ENCODE data around the gene CEMIP2.

The CEMIP2 gene

DNA sequence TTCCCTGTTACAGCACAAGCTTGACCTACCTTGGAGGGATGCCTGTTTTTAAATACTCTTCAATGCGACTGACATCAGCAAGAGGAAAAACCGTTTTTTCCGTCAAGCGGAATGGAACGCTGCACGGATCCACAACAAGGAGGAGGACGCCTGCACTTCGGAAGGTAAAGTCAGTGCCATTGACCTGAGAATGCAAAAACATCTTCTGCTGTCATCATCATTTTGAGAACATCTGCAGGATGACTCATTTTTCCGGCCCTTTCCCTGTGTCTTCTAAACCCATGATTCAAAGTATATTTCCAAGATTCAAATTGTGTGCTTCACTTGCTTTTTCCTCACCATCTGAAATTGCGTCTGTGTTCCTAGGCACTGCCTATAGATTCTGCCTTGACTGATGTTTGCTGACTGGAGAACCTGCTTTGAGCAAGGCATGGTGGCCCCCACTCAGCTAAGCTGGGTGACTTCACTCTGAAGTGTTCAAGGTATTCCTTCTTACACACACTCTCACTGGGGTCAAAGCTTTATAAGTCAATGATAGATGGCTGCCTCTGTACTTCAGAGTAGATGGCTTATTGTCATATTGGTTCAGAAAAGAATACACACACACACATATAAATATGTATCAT is 78.1 kb downstream of the CEMIP2 start:
- Histone ChIP-seq H3K27ac (replicated peaks) (no peak overlapping the region), H3K27me3 (ENCODE audit: insufficient read depth, poor library complexity, severe bottlenecking) (no peaks in the 10 kb centered on the region), H3K4me3 (replicated peaks; ENCODE audit: insufficient read depth, low read length) (no peak overlapping the region)
- TF ChIP-seq, protein P1, sequence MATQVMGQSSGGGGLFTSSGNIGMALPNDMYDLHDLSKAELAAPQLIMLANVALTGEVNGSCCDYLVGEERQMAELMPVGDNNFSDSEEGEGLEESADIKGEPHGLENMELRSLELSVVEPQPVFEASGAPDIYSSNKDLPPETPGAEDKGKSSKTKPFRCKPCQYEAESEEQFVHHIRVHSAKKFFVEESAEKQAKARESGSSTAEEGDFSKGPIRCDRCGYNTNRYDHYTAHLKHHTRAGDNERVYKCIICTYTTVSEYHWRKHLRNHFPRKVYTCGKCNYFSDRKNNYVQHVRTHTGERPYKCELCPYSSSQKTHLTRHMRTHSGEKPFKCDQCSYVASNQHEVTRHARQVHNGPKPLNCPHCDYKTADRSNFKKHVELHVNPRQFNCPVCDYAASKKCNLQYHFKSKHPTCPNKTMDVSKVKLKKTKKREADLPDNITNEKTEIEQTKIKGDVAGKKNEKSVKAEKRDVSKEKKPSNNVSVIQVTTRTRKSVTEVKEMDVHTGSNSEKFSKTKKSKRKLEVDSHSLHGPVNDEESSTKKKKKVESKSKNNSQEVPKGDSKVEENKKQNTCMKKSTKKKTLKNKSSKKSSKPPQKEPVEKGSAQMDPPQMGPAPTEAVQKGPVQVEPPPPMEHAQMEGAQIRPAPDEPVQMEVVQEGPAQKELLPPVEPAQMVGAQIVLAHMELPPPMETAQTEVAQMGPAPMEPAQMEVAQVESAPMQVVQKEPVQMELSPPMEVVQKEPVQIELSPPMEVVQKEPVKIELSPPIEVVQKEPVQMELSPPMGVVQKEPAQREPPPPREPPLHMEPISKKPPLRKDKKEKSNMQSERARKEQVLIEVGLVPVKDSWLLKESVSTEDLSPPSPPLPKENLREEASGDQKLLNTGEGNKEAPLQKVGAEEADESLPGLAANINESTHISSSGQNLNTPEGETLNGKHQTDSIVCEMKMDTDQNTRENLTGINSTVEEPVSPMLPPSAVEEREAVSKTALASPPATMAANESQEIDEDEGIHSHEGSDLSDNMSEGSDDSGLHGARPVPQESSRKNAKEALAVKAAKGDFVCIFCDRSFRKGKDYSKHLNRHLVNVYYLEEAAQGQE (IDR thresholded peaks at IDR 0.05; ENCODE audit: insufficient replicate concordance, low read depth): no peak
- TF ChIP-seq GABPA (IDR thresholded peaks at IDR 0.05; ENCODE audit: low read depth): no peak
- DNase-seq (ENCODE audit: low read depth in 1 of 2, low spot score in 1 of 2): no peak

DNA sequence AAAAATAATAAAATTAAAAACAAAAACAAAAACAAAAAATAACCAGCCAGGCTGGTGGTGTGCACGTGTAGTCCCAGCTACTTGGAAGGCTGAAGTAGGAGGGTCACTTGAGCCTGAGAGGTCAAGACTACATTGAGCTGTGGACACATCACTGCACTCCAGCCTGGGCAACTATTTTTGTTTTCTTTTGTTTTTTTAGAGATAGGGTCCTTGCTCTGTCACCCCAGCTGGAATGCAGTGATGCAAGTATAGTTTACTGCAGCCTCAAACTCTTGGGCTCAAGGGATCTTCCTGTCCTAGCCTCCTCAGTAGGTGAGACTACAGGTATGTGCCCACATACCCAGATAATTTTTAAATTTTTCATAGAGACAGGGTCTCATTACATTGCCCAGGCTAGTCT is 80.6 kb downstream of the CEMIP2 start:
- TF ChIP-seq, protein P2, sequence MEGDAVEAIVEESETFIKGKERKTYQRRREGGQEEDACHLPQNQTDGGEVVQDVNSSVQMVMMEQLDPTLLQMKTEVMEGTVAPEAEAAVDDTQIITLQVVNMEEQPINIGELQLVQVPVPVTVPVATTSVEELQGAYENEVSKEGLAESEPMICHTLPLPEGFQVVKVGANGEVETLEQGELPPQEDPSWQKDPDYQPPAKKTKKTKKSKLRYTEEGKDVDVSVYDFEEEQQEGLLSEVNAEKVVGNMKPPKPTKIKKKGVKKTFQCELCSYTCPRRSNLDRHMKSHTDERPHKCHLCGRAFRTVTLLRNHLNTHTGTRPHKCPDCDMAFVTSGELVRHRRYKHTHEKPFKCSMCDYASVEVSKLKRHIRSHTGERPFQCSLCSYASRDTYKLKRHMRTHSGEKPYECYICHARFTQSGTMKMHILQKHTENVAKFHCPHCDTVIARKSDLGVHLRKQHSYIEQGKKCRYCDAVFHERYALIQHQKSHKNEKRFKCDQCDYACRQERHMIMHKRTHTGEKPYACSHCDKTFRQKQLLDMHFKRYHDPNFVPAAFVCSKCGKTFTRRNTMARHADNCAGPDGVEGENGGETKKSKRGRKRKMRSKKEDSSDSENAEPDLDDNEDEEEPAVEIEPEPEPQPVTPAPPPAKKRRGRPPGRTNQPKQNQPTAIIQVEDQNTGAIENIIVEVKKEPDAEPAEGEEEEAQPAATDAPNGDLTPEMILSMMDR (IDR thresholded peaks at IDR 0.05; ENCODE audit: insufficient read depth, low read length): no peak
- no peak for TF ChIP-seq SPI1 (IDR thresholded peaks at IDR 0.05; ENCODE audit: borderline replicate concordance, low read depth)
- TF ChIP-seq GABPA (IDR thresholded peaks at IDR 0.05; ENCODE audit: low read depth): no peak
- H3K27me3 ChIP-seq (ENCODE audit: insufficient read depth, poor library complexity, severe bottlenecking): no peaks in the 10 kb centered on the region

DNA sequence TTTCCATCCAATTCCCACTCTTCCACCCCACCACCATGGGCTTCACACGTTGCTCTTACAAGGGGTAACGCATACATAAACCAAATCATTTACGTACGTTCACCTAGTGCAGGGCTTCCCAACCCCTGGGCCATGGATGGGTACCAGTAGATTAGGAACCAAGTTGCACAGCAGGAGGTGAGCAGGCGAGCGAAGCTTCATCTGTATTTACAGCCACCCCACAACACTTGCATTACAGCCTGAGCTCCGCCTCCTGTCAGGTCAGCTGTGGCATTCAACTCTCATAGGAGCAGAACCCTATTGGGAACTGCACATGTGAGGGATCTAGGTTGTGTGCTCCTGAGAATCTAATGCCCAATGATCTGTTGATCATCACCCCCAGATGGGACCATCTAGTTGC is 82.3 kb downstream of the CEMIP2 start:
- no peak for DNase-seq (ENCODE audit: low read depth in 1 of 2, low spot score in 1 of 2)

More for the DNA sequence above, 80.6 kb downstream of the CEMIP2 start:
- Histone ChIP-seq H3K4me3 (replicated peaks; ENCODE audit: insufficient read depth, low read length) (no peak overlapping the region), H3K27ac (replicated peaks) (no peak overlapping the region)
- no peak for DNase-seq (ENCODE audit: low read depth in 1 of 2, low spot score in 1 of 2)

DNA sequence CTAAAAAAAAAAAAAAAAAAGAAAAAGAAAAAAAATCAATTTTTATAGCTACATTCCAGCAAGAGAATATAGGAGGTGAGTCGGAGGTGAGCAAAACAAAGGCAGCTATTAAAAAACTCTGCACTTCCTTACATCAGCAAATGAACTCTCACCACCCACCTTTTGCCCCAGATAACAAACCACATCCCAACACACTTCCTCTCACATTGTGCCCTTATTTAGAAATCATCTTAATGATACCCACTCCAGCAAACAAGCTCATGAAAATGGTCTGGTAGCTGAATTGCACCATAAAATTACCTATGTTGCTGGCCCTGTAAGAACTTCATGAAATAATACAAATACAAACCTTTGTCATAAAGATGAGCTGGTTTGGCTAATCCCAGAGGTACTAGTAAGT is 82.9 kb downstream of the CEMIP2 start:
- no peak overlapping the region for H3K4me3 ChIP-seq (replicated peaks; ENCODE audit: insufficient read depth, low read length)
- H3K27ac ChIP-seq (replicated peaks): no peak overlapping the region
- TF ChIP-seq, protein P1 (IDR thresholded peaks at IDR 0.05; ENCODE audit: insufficient replicate concordance, low read depth): no peak
- TF ChIP-seq, protein P2 (IDR thresholded peaks at IDR 0.05; ENCODE audit: insufficient read depth, low read length): no peak
- peak; percentile 81 for TF ChIP-seq SPI1 (IDR thresholded peaks at IDR 0.05; ENCODE audit: borderline replicate concordance, low read depth)
- H3K27me3 ChIP-seq (ENCODE audit: insufficient read depth, poor library complexity, severe bottlenecking): no peaks in the 10 kb centered on the region
- DNase-seq (ENCODE audit: low read depth in 1 of 2, low spot score in 1 of 2): no peak

More for the DNA sequence above, 82.3 kb downstream of the CEMIP2 start:
- no peaks in the 10 kb centered on the region for H3K27me3 ChIP-seq (ENCODE audit: insufficient read depth, poor library complexity, severe bottlenecking)
- TF ChIP-seq POLR2AphosphoS5 (IDR thresholded peaks at IDR 0.05; ENCODE audit: low read depth): no peak
- TF ChIP-seq, protein P2 (IDR thresholded peaks at IDR 0.05; ENCODE audit: insufficient read depth, low read length): no peak
- TF ChIP-seq, protein P1 (IDR thresholded peaks at IDR 0.05; ENCODE audit: insufficient replicate concordance, low read depth): no peak
- H3K27ac ChIP-seq (replicated peaks): no peak overlapping the region
- H3K4me3 ChIP-seq (replicated peaks; ENCODE audit: insufficient read depth, low read length): no peak overlapping the region

All from HL-60 (cell line).